ENCODE results near the gene GALNT14.
"Not testable (repeated sequence)": the region's sequence is repeated elsewhere in the genome, so short reads cannot be mapped to it uniquely, and the experiment has no call there.

GALNT14 gene, protein sequence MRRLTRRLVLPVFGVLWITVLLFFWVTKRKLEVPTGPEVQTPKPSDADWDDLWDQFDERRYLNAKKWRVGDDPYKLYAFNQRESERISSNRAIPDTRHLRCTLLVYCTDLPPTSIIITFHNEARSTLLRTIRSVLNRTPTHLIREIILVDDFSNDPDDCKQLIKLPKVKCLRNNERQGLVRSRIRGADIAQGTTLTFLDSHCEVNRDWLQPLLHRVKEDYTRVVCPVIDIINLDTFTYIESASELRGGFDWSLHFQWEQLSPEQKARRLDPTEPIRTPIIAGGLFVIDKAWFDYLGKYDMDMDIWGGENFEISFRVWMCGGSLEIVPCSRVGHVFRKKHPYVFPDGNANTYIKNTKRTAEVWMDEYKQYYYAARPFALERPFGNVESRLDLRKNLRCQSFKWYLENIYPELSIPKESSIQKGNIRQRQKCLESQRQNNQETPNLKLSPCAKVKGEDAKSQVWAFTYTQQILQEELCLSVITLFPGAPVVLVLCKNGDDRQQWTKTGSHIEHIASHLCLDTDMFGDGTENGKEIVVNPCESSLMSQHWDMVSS

GRCh38 chr2:31138037-31138962, at the start of gene GALNT14:
GALNT14 (minus strand) TSS chr2:31138440; CDS start chr2:31138086, 354 bp downstream.
- peak; percentile 8 for DNase-seq (ENCODE audit: low read depth)

DNA sequence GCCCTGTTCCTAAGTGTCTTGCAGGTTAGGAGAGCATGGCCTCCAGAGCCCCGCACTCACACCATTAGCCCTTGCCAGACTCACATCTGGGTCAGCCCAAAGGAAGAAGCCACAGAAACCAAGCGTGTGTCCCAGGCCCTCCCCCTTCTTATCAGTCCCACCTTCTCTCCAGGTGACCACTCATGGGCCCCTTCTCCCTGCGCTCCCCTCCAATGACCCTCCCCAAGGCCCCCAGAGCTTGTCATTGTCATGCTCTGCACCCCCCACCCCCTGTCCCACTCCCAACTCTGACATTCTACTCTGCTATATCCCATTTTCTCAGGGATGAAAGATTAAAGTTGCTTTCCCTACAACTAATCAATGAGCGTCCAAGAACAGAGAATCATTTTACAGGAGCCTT, 48.9 kb upstream of the GALNT14 start:
- no peak for DNase-seq (ENCODE audit: low read depth)

- DNase-seq (ENCODE audit: low read depth), result not testable (repeated sequence)
These were observed 45.7 kb upstream of the GALNT14 start for GRCh38 chr2:31183973-31184372.

- DNase-seq (ENCODE audit: low read depth), result no peak
These were observed 38.5 kb upstream of the GALNT14 start for GRCh38 chr2:31176742-31177141.

- DNase-seq (ENCODE audit: low read depth), result no peak
These were observed 32.9 kb upstream of the GALNT14 start for GRCh38 chr2:31171142-31171541.

DNA sequence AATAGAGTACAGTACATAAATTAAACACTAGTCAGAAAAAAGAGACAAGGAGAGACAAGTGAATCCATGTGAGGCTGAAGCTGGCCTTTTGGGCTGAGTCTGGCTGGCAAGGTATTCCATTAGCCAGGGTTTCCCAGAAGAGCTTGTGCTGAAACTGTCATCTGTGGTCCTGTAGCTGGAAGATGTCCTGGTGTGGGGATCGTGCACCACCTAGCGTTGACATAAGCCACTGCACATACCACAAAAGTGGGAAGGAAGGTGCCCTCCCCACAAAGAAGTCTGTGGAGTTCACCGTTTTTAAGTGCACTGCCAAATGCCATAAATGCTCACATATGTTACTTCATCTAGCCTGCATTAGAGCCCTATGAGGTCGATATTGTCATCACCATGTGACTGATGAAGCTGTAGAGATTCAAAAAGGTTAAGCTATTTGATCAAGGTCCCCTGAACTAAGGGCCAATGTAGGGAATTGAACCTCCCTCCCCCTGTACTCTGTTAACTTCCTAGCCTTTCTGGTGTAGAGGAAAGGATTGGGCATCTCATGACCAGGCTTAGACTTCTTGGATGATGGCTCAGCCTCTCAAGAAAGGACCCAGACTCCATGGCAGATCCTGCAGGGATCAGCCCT, 31.9 kb upstream of the GALNT14 start:
- peak; percentile 67 for DNase-seq (ENCODE audit: low read depth)

DNA sequence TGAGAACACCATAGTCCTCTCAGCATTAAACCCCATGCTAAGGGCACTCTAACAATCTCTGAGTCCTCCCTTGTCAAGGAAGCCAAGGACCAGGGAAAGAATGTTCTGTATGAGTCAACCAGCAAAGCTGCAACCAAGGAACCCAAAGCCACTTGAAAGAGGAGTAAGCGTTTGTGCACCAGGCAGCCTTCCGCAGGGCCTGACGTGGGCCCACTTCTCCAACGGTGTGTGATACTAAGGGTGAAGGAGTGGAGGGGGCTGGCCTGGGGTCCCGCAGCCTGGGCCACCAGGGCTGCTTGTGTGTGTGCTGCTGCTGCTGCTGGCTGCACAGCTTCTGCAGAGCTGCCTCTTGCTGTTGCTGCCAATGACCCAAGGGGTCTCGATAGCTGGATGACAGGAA, 30.1 kb upstream of the GALNT14 start:
- DNase-seq (ENCODE audit: low read depth), result no peak

DNA sequence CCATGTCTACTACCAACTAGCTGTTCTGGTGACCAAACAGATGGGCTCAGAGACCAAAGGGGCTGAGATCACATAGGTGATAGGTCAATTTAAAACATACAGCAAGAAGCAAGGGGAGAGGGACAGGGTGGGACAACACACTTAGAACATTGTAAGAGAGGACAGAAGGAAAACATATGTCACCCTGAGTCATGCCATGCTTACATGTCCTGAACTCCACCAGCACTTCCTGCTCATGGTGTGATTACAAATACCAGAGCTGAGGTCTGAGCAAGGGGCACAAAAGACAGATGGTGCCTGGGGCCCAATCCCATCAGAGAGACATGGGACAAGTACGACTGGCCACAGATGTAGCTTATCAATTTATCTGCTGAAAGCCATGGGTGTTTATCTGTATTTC, 28.7 kb upstream of the GALNT14 start:
- no peak for DNase-seq (ENCODE audit: low read depth)

- no peak for DNase-seq (ENCODE audit: low read depth)
These were observed 24.8 kb upstream of the GALNT14 start for GRCh38 chr2:31163011-31163539.

DNA sequence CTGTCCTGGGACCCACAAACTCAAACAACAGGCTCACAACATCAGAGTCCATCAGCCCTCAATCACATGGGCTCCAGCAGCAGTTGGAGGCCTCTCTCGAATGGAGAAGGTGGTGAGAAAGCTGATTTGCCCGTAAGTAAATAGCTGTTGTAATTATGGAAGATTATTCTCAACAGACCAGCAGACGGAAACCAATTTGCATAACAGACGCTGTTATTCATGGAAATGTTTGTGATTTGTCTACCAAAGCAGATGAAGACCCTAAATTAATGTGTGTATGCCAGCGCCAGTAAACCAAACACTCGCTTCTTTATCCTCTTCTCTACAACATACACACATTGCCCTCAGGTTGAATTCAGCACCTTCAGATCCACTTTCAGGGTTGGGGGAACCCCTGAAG, 23.4 kb upstream of the GALNT14 start:
- no peak for DNase-seq (ENCODE audit: low read depth)

- no peak for DNase-seq (ENCODE audit: low read depth)
These were observed 13.3 kb upstream of the GALNT14 start for GRCh38 chr2:31151501-31151900.

- no peak for DNase-seq (ENCODE audit: low read depth)
These were observed 12.0 kb upstream of the GALNT14 start for GRCh38 chr2:31150120-31150670.

GRCh38 chr2:31148514-31148913, 10.3 kb upstream of the GALNT14 start:
- DNase-seq (ENCODE audit: low read depth), result no peak

DNA sequence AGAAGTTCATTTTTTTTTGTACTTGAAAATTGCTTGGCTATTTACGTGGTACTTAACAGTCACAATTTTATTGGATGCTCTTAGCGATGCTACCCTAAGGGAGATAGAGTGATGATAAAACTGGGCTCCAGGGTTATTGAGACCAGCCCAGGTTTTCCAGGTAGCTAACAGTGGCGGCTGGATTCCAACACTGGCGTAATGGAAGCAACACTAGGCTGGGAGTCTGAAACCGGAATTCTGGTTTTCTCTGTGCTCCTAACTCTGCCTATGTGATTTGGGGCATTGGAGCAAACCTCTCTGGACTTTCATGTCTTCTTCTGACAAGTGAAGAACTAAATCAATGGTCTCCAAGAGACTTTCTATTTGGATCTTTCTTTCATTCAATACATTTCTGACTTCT, 9.4 kb upstream of the GALNT14 start:
- no peak for DNase-seq (ENCODE audit: low read depth)

- DNase-seq (ENCODE audit: low read depth), result no peak
These were observed 3.9 kb upstream of the GALNT14 start for GRCh38 chr2:31142110-31142509.

DNA sequence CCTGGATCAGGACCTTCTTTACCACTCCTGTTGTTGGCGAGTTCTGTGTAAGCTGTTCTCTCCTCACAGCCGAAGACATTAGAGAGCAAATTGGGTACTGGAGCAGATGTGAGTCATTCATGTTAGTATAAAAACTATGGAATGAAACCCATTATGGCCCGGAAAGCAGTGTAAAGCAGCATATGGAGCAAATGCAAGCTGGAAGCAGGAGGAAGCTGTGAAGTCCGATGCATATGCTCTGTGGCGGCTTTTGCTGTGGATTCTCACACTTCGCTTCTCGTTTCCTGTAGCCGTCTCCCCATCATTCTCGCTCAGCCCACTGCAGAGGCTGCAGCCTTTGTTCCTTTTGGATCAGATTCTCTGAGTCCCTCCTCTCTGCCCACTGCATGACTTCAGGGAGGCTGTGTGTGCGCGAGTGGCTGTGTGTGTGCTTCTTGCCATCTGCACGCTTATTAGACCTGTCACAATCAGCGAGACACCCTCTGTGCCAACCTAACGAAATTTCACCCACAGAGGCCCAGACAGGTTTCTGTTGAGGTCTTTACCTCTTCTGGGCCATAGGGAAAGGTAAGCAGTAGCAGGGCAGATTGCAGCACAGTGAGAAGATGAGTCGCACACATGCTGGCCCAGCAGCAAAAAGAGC, 3.3 kb upstream of the GALNT14 start:
- DNase-seq (ENCODE audit: low read depth), result no peak

DNA sequence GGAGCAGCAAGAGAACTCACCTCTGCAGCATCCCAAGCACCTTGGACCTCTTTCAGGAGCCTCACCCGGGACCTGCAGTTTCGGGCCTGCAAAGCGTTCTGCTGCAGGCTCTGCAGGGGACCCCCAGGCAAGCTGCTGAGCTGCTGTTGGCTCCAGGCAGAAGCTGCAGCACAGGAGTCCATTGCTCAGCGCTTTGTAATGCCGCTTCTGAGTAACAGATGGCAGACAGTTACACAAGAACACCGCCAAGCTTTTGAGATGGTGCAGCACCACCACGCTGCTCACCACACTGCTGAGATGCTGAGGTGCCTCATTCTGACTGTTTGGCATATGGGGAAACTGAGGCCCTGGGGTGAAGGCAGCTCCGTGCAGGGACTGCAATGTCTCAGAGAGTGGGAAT, 1.9 kb upstream of the GALNT14 start:
- DNase-seq (ENCODE audit: low read depth), result no peak

- DNase-seq (ENCODE audit: low read depth), result no peak
These were observed 1.4 kb upstream of the GALNT14 start for GRCh38 chr2:31139671-31140070.

- DNase-seq (ENCODE audit: low read depth), result no peak
These were observed 816 bp downstream of the GALNT14 start for GRCh38 chr2:31137211-31138036.

DNA sequence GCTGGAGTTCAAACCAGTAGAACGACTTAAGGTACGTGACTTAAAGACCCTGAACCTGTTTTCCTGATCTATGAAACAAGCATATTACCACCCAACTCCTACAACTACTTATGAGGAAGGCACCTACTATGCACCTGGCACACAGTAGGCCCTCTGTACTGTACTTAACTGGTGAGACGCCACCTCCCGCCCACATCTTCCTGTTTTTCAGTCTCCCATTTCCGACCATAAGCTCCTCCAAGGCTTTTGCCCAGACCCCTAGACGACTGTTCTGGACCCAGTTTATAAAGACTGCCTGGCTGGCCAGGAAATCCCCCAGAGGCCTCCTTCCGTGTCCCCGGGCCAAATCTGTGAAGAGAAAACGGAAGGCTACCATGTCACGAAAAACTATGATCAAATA, 1.5 kb downstream of the GALNT14 start:
- DNase-seq (ENCODE audit: low read depth), result no peak

Data from fibroblast of the conjunctiva (primary cell).